ENCODE results near the gene ZNF891. TPM values are rescaled to one million over a fixed set of nuclear protein-coding genes. Genes with fewer than 3 reads are reported as not detected.
A peak's percentile ranks its signal among the peaks of the same experiment; 100 is the strongest.

ZNF891 gene
- total and polyA plus RNA-seq, 7 experiments from 2014 or later = 0.56 to 7.9 (median 4.0) TPM

GRCh38 chr12:133135747-133136146 lies 5.7 kb upstream of the ZNF891 start:
- H3K36me3 Mint-ChIP-seq = peaks cover 61 to 89% (median 83%) of the 10 kb centered on the region in 5 donors

GRCh38 chr12:133130808-133131128 lies 694 bp upstream of the ZNF891 start:
- Histone ChIP-seq H3K9me3 (ENCODE audit: control insufficient read depth in 2 of 3, low read length in 3 of 3) (peaks cover 0 to 68% (median 13%) of the 10 kb centered on the region in 3 experiments), H3K27ac (ENCODE audit: low read depth, low read length) (peak overlapping the region; percentile 98), H3K27me3 (ENCODE audit: control insufficient read depth in 2 of 2, insufficient read depth in 2 of 2, low read length in 2 of 2) (no peaks in the 10 kb centered on the region), H3K4me3 (ENCODE audit: low read length) (peak overlapping the region; percentile 62), H3K4me1 (ENCODE audit: control insufficient read depth in 2 of 2, insufficient read depth in 2 of 2, low read length in 2 of 2) (peaks cover 0 to 7% of the 10 kb centered on the region in 2 donors), H3K36me3 (ENCODE audit: control insufficient read depth in 2 of 3, insufficient read depth in 3 of 3, low read length in 3 of 3) (peaks cover 0 to 48% (median 9%) of the 10 kb centered on the region in 3 experiments)
- peak overlapping the region; percentile 90 to 99 (median 94) for H3K4me3 Mint-ChIP-seq
- no peaks in the 10 kb centered on the region for H3K27me3 Mint-ChIP-seq
- H3K36me3 Mint-ChIP-seq = peaks cover 27 to 68% (median 65%) of the 10 kb centered on the region in 5 donors
- H3K9me3 Mint-ChIP-seq = peaks cover 18 to 100% (median 60%) of the 10 kb centered on the region in 11 donors
- DNase-seq (no peak), ATAC-seq (peak; percentile 26)
- ChIA-PET CTCF (no interaction called here), POLR2A (interaction anchor here (0.6 to 3.4 kb wide), 10 partner anchors 11 to 356 kb away, joined by 3 to 23 read pairs (median 6); partner anchors contain the start of genes ZNF140, ZNF26 and ZNF84)
- intact Hi-C loops (cut with micrococcal nuclease) = loop anchor here (1.0 to 5.0 kb wide), 11 partner anchors 50 to 368 kb away; partner anchors contain the start of genes CHFR (in 2 of the 2), ZNF140 (in 2 of the 2), ZNF26 (in 2 of the 2) and ZNF268 (in 2 of the 2)
- H3K27ac Mint-ChIP-seq = peak overlapping the region; percentile 97 to 100 (median 99)
- peaks cover 15 to 51% (median 27%) of the 10 kb centered on the region in 7 donors for H3K4me1 Mint-ChIP-seq

More at GRCh38 chr12:133135747-133136146, 5.7 kb upstream of the ZNF891 start:
- Mint-ChIP-seq H3K9me3 (peaks cover 37 to 100% (median 66%) of the 10 kb centered on the region in 11 donors), H3K27ac (peak overlapping the region in 2 of 9 donors; percentile 29 to 82), H3K4me3 (peak overlapping the region in 2 of 10 donors; percentile 5 to 9), H3K4me1 (peaks cover 6 to 41% (median 19%) of the 10 kb centered on the region in 7 donors), H3K27me3 (no peaks in the 10 kb centered on the region)
- ChIA-PET CTCF (no interaction called here), POLR2A (no interaction called here)
- Histone ChIP-seq H3K27me3 (ENCODE audit: control insufficient read depth in 2 of 2, insufficient read depth in 2 of 2, low read length in 2 of 2) (no peaks in the 10 kb centered on the region), H3K36me3 (ENCODE audit: control insufficient read depth in 2 of 3, insufficient read depth in 3 of 3, low read length in 3 of 3) (peaks cover 0 to 72% (median 18%) of the 10 kb centered on the region in 3 experiments), H3K9me3 (ENCODE audit: control insufficient read depth in 2 of 3, low read length in 3 of 3) (peaks cover 0 to 80% (median 42%) of the 10 kb centered on the region in 3 experiments), H3K4me1 (ENCODE audit: control insufficient read depth in 2 of 2, insufficient read depth in 2 of 2, low read length in 2 of 2) (peaks cover 0 to 7% of the 10 kb centered on the region in 2 donors), H3K27ac (ENCODE audit: low read depth, low read length) (no peak overlapping the region), H3K4me3 (ENCODE audit: low read length) (no peak overlapping the region)
- DNase-seq = no peak
- ATAC-seq = no peak
- intact Hi-C loops (cut with micrococcal nuclease) = no loop called here

- peak overlapping the region; percentile 97 to 100 (median 99) for H3K27ac Mint-ChIP-seq
- H3K27me3 Mint-ChIP-seq = no peaks in the 10 kb centered on the region
- ATAC-seq (peak; percentile 2), DNase-seq (peak in 1 of 9 donors; percentile 14)
- H3K36me3 Mint-ChIP-seq = peaks cover 20 to 68% (median 64%) of the 10 kb centered on the region in 5 donors
- peaks cover 14 to 51% (median 27%) of the 10 kb centered on the region in 7 donors for H3K4me1 Mint-ChIP-seq
- peaks cover 0 to 7% of the 10 kb centered on the region in 2 donors for H3K4me1 ChIP-seq (ENCODE audit: control insufficient read depth in 2 of 2, insufficient read depth in 2 of 2, low read length in 2 of 2)
- POLR2A ChIA-PET = interaction anchor here (0.9 to 3.4 kb wide), 6 partner anchors 20 to 143 kb away, joined by 4 to 23 read pairs (median 10); partner anchors contain the start of genes ZNF140, ZNF26 and ZNF84
- H3K36me3 ChIP-seq (ENCODE audit: control insufficient read depth in 2 of 3, insufficient read depth in 3 of 3, low read length in 3 of 3) = peaks cover 3 to 46% (median 8%) of the 10 kb centered on the region in 3 experiments
- peak overlapping the region; percentile 90 to 99 (median 94) for H3K4me3 Mint-ChIP-seq
- CTCF ChIA-PET = no interaction called here
- peaks cover 12 to 100% (median 61%) of the 10 kb centered on the region in 11 donors for H3K9me3 Mint-ChIP-seq
- H3K27ac ChIP-seq (ENCODE audit: low read depth, low read length) = peak overlapping the region; percentile 98
- H3K27me3 ChIP-seq (ENCODE audit: control insufficient read depth in 2 of 2, insufficient read depth in 2 of 2, low read length in 2 of 2) = no peaks in the 10 kb centered on the region
- H3K9me3 ChIP-seq (ENCODE audit: control insufficient read depth in 2 of 3, low read length in 3 of 3) = peaks cover 12 to 68% (median 21%) of the 10 kb centered on the region in 3 experiments
- H3K4me3 ChIP-seq (ENCODE audit: low read length) = peak overlapping the region; percentile 62
- intact Hi-C loops (cut with micrococcal nuclease) = loop anchor here (1.0 to 5.0 kb wide), 11 partner anchors 49 to 367 kb away; partner anchors contain the start of genes CHFR (in 2 of the 2), ZNF140 (in 2 of the 2), ZNF26 (in 2 of the 2) and ZNF268 (in 2 of the 2)
Measured at GRCh38 chr12:133129368-133130037, 571 bp downstream of the ZNF891 start.

GRCh38 chr12:133124674-133125073 lies 5.4 kb downstream of the ZNF891 start:
- Mint-ChIP-seq H3K36me3 (peaks cover 21 to 70% (median 65%) of the 10 kb centered on the region in 5 donors), H3K4me3 (peak overlapping the region in 3 of 10 donors; percentile 5 to 23 (median 17)), H3K4me1 (peaks cover 0 to 16% (median 7%) of the 10 kb centered on the region in 7 donors), H3K27me3 (no peaks in the 10 kb centered on the region), H3K9me3 (peaks cover 10 to 100% (median 70%) of the 10 kb centered on the region in 11 donors), H3K27ac (no peak overlapping the region)
- Histone ChIP-seq H3K27me3 (ENCODE audit: control insufficient read depth in 2 of 2, insufficient read depth in 2 of 2, low read length in 2 of 2) (no peaks in the 10 kb centered on the region), H3K36me3 (ENCODE audit: control insufficient read depth in 2 of 3, insufficient read depth in 3 of 3, low read length in 3 of 3) (peaks cover 7 to 65% (median 20%) of the 10 kb centered on the region in 3 experiments), H3K9me3 (ENCODE audit: control insufficient read depth in 2 of 3, low read length in 3 of 3) (peaks cover 25 to 94% (median 45%) of the 10 kb centered on the region in 3 experiments), H3K4me1 (ENCODE audit: control insufficient read depth in 2 of 2, insufficient read depth in 2 of 2, low read length in 2 of 2) (no peaks in the 10 kb centered on the region), H3K27ac (ENCODE audit: low read depth, low read length) (no peak overlapping the region), H3K4me3 (ENCODE audit: low read length) (peak overlapping the region; percentile 13)
- DNase-seq (no peak), ATAC-seq (no peak)
- intact Hi-C loops (cut with micrococcal nuclease) = no loop called here
- ChIA-PET POLR2A (interaction anchor here (0.6 kb wide), 1 partner anchor 168 kb away, joined by 6 read pairs; no protein-coding TSS in a partner anchor), CTCF (interaction anchor here (0.6 kb wide), 1 partner anchor 469 kb away, joined by 4 read pairs; no protein-coding TSS in a partner anchor)

GRCh38 chr12:133120385-133121191 lies 9.5 kb downstream of the ZNF891 start:
- Mint-ChIP-seq H3K9me3 (peaks cover 24 to 100% (median 81%) of the 10 kb centered on the region in 11 donors), H3K27me3 (no peaks in the 10 kb centered on the region), H3K4me3 (no peak overlapping the region), H3K36me3 (peaks cover 40 to 83% (median 70%) of the 10 kb centered on the region in 5 donors), H3K27ac (no peak overlapping the region), H3K4me1 (peaks cover 0 to 7% (median 0%) of the 10 kb centered on the region in 7 donors)
- Histone ChIP-seq H3K9me3 (ENCODE audit: control insufficient read depth in 2 of 3, low read length in 3 of 3) (peaks cover 35 to 99% (median 74%) of the 10 kb centered on the region in 3 experiments), H3K36me3 (ENCODE audit: control insufficient read depth in 2 of 3, insufficient read depth in 3 of 3, low read length in 3 of 3) (peaks cover 7 to 41% (median 20%) of the 10 kb centered on the region in 3 experiments), H3K4me3 (ENCODE audit: low read length) (peak overlapping the region; percentile 26), H3K27me3 (ENCODE audit: control insufficient read depth in 2 of 2, insufficient read depth in 2 of 2, low read length in 2 of 2) (no peaks in the 10 kb centered on the region), H3K4me1 (ENCODE audit: control insufficient read depth in 2 of 2, insufficient read depth in 2 of 2, low read length in 2 of 2) (no peaks in the 10 kb centered on the region), H3K27ac (ENCODE audit: low read depth, low read length) (no peak overlapping the region)
- ATAC-seq (no peak), DNase-seq (no peak)
- POLR2A ChIA-PET = interaction anchor here (1.0 kb wide), 1 partner anchor 10 kb away, joined by 3 read pairs; the partner anchor contains the start of genes ZNF10 and ZNF891
- CTCF ChIA-PET = no interaction called here
- intact Hi-C loops (cut with micrococcal nuclease) = no loop called here

- Mint-ChIP-seq H3K36me3 (peaks cover 29 to 71% (median 64%) of the 10 kb centered on the region in 5 donors), H3K27me3 (no peaks in the 10 kb centered on the region), H3K4me3 (no peak overlapping the region), H3K4me1 (no peaks in the 10 kb centered on the region), H3K27ac (no peak overlapping the region), H3K9me3 (peaks cover 4 to 98% (median 82%) of the 10 kb centered on the region in 11 donors)
- intact Hi-C loops (cut with micrococcal nuclease) = no loop called here
- ChIA-PET CTCF (no interaction called here), POLR2A (interaction anchor here (0.9 kb wide), 1 partner anchor 97 kb away, joined by 3 read pairs; no protein-coding TSS in a partner anchor)
- Histone ChIP-seq H3K27me3 (ENCODE audit: control insufficient read depth in 2 of 2, insufficient read depth in 2 of 2, low read length in 2 of 2) (no peaks in the 10 kb centered on the region), H3K9me3 (ENCODE audit: control insufficient read depth in 2 of 3, low read length in 3 of 3) (peaks cover 47 to 88% (median 54%) of the 10 kb centered on the region in 3 experiments), H3K36me3 (ENCODE audit: control insufficient read depth in 2 of 3, insufficient read depth in 3 of 3, low read length in 3 of 3) (peaks cover 16 to 48% (median 19%) of the 10 kb centered on the region in 3 experiments), H3K27ac (ENCODE audit: low read depth, low read length) (no peak overlapping the region), H3K4me1 (ENCODE audit: control insufficient read depth in 2 of 2, insufficient read depth in 2 of 2, low read length in 2 of 2) (no peaks in the 10 kb centered on the region), H3K4me3 (ENCODE audit: low read length) (no peak overlapping the region)
- ATAC-seq = no peak
- no peak for DNase-seq
Measured at GRCh38 chr12:133108150-133108549, 21.9 kb downstream of the ZNF891 start.
